Neural progenitor cell (in vitro differentiated cells): Measurements from ENCODE around the gene SLAMF7. TPM values are rescaled to one million over a fixed set of nuclear protein-coding genes. Genes with fewer than 3 reads are reported as not detected.

Source experiments
- DNase-seq: peaks from one replicate; pipeline ENCODE4 v3.0.0-alpha.2; 2016; ENCODE audit warnings: low spot score
- H2AFZ ChIP-seq: fragments of 200-600 bp; sonication (generic); replicated peaks from 2 replicates; pipeline ENCODE4 v1.6.1; 2016; ENCODE audit warnings: antibody characterized with exemption
- H3F3A ChIP-seq: fragments of 200-600 bp; sonication (generic); 2 replicates; pipeline ENCODE4 v1.6.1; 2016; ENCODE audit warnings: antibody characterized with exemption, low read depth
- H3K27ac ChIP-seq: fragments of 200-600 bp; sonication (generic); 2 replicates; pipeline ENCODE4 v1.5.1; 2016; ENCODE audit warnings: mild to moderate bottlenecking
- H3K27me3 ChIP-seq: fragments of 200-600 bp; sonication (generic); 2 replicates; pipeline ENCODE4 v1.6.1; 2016; ENCODE audit warnings: mild to moderate bottlenecking, moderate library complexity
- H3K36me3 ChIP-seq: fragments of 200-600 bp; sonication (generic); 2 replicates; pipeline ENCODE4 v1.5.1; 2016
- H3K4me1 ChIP-seq: fragments of 200-600 bp; sonication (generic); 2 replicates; pipeline ENCODE4 v1.6.1; 2016; ENCODE audit warnings: mixed run types
- H3K4me2 ChIP-seq: fragments of 200-600 bp; sonication (generic); 2 replicates; pipeline ENCODE4 v1.6.1; 2016
- H3K4me3 ChIP-seq: fragments of 200-600 bp; sonication (generic); 2 replicates; pipeline ENCODE4 v1.5.1; 2016
- H3K79me2 ChIP-seq: fragments of 200-600 bp; sonication (generic); 2 replicates; pipeline ENCODE4 v1.6.1; 2016; ENCODE audit warnings: low read depth
- H3K9ac ChIP-seq: fragments of 200-600 bp; sonication (generic); 2 replicates; pipeline ENCODE4 v1.6.1; 2016
- H3K9me3 ChIP-seq: fragments of 200-600 bp; sonication (generic); 2 replicates; pipeline ENCODE4 v1.5.1; 2016; ENCODE audit warnings: low read depth
- H4K20me1 ChIP-seq: fragments of 200-600 bp; sonication (generic); 2 replicates; pipeline ENCODE4 v1.6.1; 2016; ENCODE audit warnings: low read depth
- H3K27ac Mint-ChIP-seq: 3 replicates; pipeline ENCODE4 v1.8.0; 2021; ENCODE audit warnings: mixed read lengths
- H3K27me3 Mint-ChIP-seq: 2 replicates; pipeline ENCODE4 v1.8.0; 2022; ENCODE audit warnings: low read depth, mild to moderate bottlenecking, inconsistent platforms, moderate library complexity, mixed read lengths; ENCODE audit not compliant: insufficient read depth
- H3K36me3 Mint-ChIP-seq: 3 replicates; pipeline ENCODE4 v1.8.0; 2021; ENCODE audit warnings: mixed read lengths
- H3K4me1 Mint-ChIP-seq: 3 replicates; pipeline ENCODE4 v1.8.0; 2021; ENCODE audit warnings: mixed read lengths
- H3K4me3 Mint-ChIP-seq: 3 replicates; pipeline ENCODE4 v1.8.0; 2021; ENCODE audit warnings: mild to moderate bottlenecking, moderate library complexity, mixed read lengths
- H3K9me3 Mint-ChIP-seq: 3 replicates; pipeline ENCODE4 v1.8.0; 2020; ENCODE audit warnings: mixed read lengths
- EZH2 ChIP-seq: fragments of 200-600 bp; sonication (generic); IDR thresholded peaks from 2 replicates; pipeline ENCODE4 v1.6.1; 2017; ENCODE audit warnings: antibody characterized with exemption, mild to moderate bottlenecking, moderate library complexity
- EZH2phosphoT487 ChIP-seq: fragments of 200-600 bp; sonication (generic); IDR thresholded peaks from 2 replicates; pipeline ENCODE4 v1.6.1; 2017; ENCODE audit warnings: antibody characterized with exemption
- total RNA-seq: library from RNA; depleted of rRNA; stranded (reverse); fragments of >200 nt; gene quantifications from 2 replicates; pipeline ENCODE4 v1.2.3, GENCODE V29; 2015; ENCODE audit warnings: low replicate concordance
- TF ChIP-seq, protein P1 (sequence below): fragments of 200-600 bp; sonication (generic); IDR thresholded peaks from 2 replicates; pipeline ENCODE4 v1.5.1; 2017; ENCODE audit warnings: antibody characterized with exemption, mild to moderate bottlenecking

The SLAMF7 gene
- total RNA-seq, 1 donor from 2014 or later = not detected

DNA sequence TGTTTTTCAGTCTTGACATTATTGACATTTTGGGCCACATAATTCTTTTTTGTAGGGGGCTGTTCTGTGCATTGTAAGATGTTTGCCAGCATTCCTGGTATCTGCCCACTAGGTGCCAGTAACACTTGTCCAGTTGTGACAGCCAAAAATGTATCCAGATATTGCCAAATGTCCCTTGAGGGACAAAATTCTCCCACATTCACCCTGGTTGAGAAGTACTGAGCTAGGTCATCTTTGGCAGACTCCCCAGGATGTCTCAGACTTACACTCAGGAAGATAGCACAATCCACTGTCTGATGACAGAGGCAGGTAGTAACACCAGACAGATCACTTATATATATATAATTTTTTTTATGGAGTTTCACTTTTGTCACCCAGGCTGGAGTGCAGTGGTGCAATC is 33.3 kb upstream of the SLAMF7 start:
- TF ChIP-seq, protein P1, sequence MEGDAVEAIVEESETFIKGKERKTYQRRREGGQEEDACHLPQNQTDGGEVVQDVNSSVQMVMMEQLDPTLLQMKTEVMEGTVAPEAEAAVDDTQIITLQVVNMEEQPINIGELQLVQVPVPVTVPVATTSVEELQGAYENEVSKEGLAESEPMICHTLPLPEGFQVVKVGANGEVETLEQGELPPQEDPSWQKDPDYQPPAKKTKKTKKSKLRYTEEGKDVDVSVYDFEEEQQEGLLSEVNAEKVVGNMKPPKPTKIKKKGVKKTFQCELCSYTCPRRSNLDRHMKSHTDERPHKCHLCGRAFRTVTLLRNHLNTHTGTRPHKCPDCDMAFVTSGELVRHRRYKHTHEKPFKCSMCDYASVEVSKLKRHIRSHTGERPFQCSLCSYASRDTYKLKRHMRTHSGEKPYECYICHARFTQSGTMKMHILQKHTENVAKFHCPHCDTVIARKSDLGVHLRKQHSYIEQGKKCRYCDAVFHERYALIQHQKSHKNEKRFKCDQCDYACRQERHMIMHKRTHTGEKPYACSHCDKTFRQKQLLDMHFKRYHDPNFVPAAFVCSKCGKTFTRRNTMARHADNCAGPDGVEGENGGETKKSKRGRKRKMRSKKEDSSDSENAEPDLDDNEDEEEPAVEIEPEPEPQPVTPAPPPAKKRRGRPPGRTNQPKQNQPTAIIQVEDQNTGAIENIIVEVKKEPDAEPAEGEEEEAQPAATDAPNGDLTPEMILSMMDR = no peak
- no peak for TF ChIP-seq EZH2phosphoT487
- TF ChIP-seq EZH2 = no peak

DNA sequence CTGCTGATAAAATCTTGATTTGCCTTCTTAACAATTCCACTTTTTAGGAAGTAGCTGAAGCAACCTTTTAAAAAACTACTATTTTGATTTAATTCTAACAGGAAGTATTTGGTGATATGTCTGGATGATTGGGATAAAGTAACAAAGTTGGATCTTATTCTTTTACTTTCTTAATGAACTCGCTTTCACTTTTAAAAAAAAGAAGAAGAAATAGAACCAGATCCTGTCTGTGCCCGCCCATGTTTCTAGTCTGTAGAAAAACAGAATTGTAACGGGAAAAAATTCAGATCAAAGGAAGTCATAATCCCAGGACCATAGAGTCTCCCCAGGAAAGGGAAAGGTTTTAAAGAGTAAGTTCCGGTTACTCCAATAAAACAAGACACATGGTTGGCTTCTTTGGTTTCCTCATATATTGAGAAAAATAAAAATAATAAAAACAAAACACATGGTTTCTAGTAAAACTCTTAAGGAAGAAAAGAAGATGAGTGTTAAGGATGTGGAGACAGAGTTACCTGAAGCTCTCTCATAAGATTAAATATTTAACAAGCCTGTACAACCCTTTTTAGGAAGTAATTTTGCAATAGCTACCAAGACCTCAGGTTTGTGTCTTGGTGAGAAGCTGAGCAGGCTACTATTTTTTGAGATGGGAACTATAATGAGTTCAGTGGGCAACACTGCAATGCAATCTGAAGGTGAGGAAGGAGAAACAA is 32.4 kb upstream of the SLAMF7 start:
- Mint-ChIP-seq H3K27me3 (peaks cover 5% of the 10 kb centered on the region), H3K36me3 (no peaks in the 10 kb centered on the region), H3K4me1 (peaks cover 5% of the 10 kb centered on the region), H3K9me3 (no peaks in the 10 kb centered on the region), H3K4me3 (no peak overlapping the region), H3K27ac (no peak overlapping the region)
- TF ChIP-seq EZH2phosphoT487 = no peak
- no peak for TF ChIP-seq EZH2
- H3K4me1 ChIP-seq = peaks cover 6% of the 10 kb centered on the region
- no peak overlapping the region for H3K4me2 ChIP-seq
- no peak overlapping the region for H3K9ac ChIP-seq
- no peak for DNase-seq
- H3K36me3 ChIP-seq = no peaks in the 10 kb centered on the region
- no peak overlapping the region for H3K27ac ChIP-seq
- no peaks in the 10 kb centered on the region for H4K20me1 ChIP-seq
- no peaks in the 10 kb centered on the region for H3K27me3 ChIP-seq
- H3K79me2 ChIP-seq = no peaks in the 10 kb centered on the region
- H3K9me3 ChIP-seq = no peaks in the 10 kb centered on the region
- H2AFZ ChIP-seq = no peak overlapping the region
- no peak overlapping the region for H3K4me3 ChIP-seq
- H3F3A ChIP-seq = peaks cover 2% of the 10 kb centered on the region

More for the DNA sequence above, 33.3 kb upstream of the SLAMF7 start:
- Histone ChIP-seq H3K4me3 (no peak overlapping the region), H3K36me3 (no peaks in the 10 kb centered on the region), H3K4me1 (peaks cover 12% of the 10 kb centered on the region), H3F3A (peaks cover 5% of the 10 kb centered on the region), H3K9me3 (no peaks in the 10 kb centered on the region), H3K4me2 (no peak overlapping the region), H3K27ac (no peak overlapping the region), H2AFZ (no peak overlapping the region), H3K27me3 (no peaks in the 10 kb centered on the region), H3K9ac (no peak overlapping the region), H4K20me1 (no peaks in the 10 kb centered on the region), H3K79me2 (no peaks in the 10 kb centered on the region)
- H3K4me3 Mint-ChIP-seq = no peak overlapping the region
- no peaks in the 10 kb centered on the region for H3K9me3 Mint-ChIP-seq
- DNase-seq = no peak
- H3K27me3 Mint-ChIP-seq = peaks cover 5% of the 10 kb centered on the region
- H3K27ac Mint-ChIP-seq = no peak overlapping the region
- peaks cover 7% of the 10 kb centered on the region for H3K4me1 Mint-ChIP-seq
- H3K36me3 Mint-ChIP-seq = no peaks in the 10 kb centered on the region

DNA sequence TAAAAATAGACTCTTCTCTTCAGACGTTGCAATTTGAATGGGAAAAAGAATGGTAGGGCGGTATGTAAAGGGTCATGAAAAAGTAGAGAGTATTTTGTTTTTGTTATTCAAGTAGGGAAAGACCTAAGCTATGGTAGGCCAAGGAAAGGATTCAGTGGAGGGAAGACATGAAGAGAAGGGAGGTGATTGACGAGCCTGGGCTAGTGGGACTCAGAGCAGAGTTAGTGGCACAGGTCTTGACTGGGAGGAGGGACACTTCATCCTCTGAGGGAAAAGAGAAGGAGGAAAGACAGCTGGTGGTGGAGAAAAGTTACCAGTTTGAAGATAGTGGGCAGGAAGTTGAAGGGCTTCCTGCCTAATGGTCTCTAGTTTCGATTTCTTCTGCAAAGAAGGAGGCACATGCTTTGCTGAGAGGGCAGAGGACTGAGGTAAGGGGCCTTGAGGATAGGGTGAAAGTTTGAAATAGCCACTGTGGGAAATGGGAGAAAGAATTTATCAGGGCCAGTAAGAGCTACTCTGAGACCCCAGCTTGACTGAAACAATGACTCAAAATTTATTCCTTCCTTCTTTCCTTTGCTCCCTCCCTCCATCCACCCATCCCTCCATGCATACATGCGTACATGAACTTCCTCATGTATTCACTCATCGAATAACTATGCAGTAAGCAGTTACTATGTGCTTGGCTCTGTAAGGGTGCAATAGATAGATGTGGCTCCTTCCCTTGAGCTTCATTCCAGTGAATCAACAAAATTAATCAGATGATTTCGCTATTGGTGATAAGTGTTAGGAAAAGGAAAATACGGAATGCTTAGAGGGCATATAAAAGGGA is 31.6 kb upstream of the SLAMF7 start:
- H2AFZ ChIP-seq = no peak overlapping the region
- H3K4me2 ChIP-seq = no peak overlapping the region
- Mint-ChIP-seq H3K4me1 (no peaks in the 10 kb centered on the region), H3K9me3 (no peaks in the 10 kb centered on the region), H3K27ac (no peak overlapping the region), H3K27me3 (peaks cover 5% of the 10 kb centered on the region), H3K4me3 (no peak overlapping the region), H3K36me3 (no peaks in the 10 kb centered on the region)
- no peak overlapping the region for H3K9ac ChIP-seq
- no peak overlapping the region for H3K27ac ChIP-seq
- no peaks in the 10 kb centered on the region for H3K36me3 ChIP-seq
- H3K79me2 ChIP-seq = no peaks in the 10 kb centered on the region
- TF ChIP-seq EZH2phosphoT487 = no peak
- TF ChIP-seq EZH2 = no peak
- TF ChIP-seq, protein P1 = no peak
- no peaks in the 10 kb centered on the region for H3K9me3 ChIP-seq
- H3F3A ChIP-seq = no peaks in the 10 kb centered on the region
- H3K27me3 ChIP-seq = no peaks in the 10 kb centered on the region
- no peaks in the 10 kb centered on the region for H4K20me1 ChIP-seq
- DNase-seq = no peak
- no peak overlapping the region for H3K4me3 ChIP-seq
- peaks cover under 1% of the 10 kb centered on the region for H3K4me1 ChIP-seq
